Smooth muscle cell (in vitro differentiated cells): ENCODE data around the gene NAA38. TPM values are rescaled to one million over a fixed set of nuclear protein-coding genes. Genes with fewer than 3 reads are reported as not detected.

ENCODE experiments used
- DNase-seq: peaks from one replicate; lab custom pipeline; 2025; ENCODE audit not compliant: unreplicated experiment; lab: John Stamatoyannopoulos, UW
- H2AFZ ChIP-seq: fragments of 200-600 bp; sonication (generic); 2 replicates; pipeline ENCODE4 v1.6.0; 2016; ENCODE audit warnings: antibody characterized with exemption, low read depth, mild to moderate bottlenecking
- H3F3A ChIP-seq: fragments of 200-600 bp; sonication (generic); 2 replicates; pipeline ENCODE4 v1.6.0; 2017; ENCODE audit warnings: antibody characterized with exemption, low read depth
- H3K27ac ChIP-seq: fragments of 200-600 bp; sonication (generic); 2 replicates; pipeline ENCODE4 v1.5.1; 2016; ENCODE audit warnings: low read depth, mild to moderate bottlenecking
- H3K27me3 ChIP-seq: fragments of 200-600 bp; sonication (generic); 2 replicates; pipeline ENCODE4 v1.6.1; 2016; ENCODE audit warnings: low read depth, mild to moderate bottlenecking
- H3K36me3 ChIP-seq: fragments of 200-600 bp; sonication (generic); 2 replicates; pipeline ENCODE4 v1.5.1; 2016; ENCODE audit warnings: low read depth
- H3K4me1 ChIP-seq: fragments of 200-600 bp; sonication (generic); 2 replicates; pipeline ENCODE4 v1.5.1; 2016; ENCODE audit warnings: low read depth
- H3K4me2 ChIP-seq: fragments of 200-600 bp; sonication (generic); 2 replicates; pipeline ENCODE4 v1.6.0; 2016; ENCODE audit warnings: mild to moderate bottlenecking
- H3K4me3 ChIP-seq: fragments of 200-600 bp; sonication (generic); 2 replicates; pipeline ENCODE4 v1.5.1; 2016; ENCODE audit warnings: mild to moderate bottlenecking
- H3K79me2 ChIP-seq: fragments of 200-600 bp; sonication (generic); 2 replicates; pipeline ENCODE4 v1.6.0; 2016; ENCODE audit warnings: low read depth, mild to moderate bottlenecking
- H3K9ac ChIP-seq: fragments of 200-600 bp; sonication (generic); 2 replicates; pipeline ENCODE4 v1.6.0; 2016; ENCODE audit warnings: low read depth
- H3K9me3 ChIP-seq: fragments of 200-600 bp; sonication (generic); replicated peaks from 2 replicates; pipeline ENCODE4 v1.5.1; 2016; ENCODE audit warnings: low read depth
- H4K20me1 ChIP-seq: fragments of 200-600 bp; sonication (generic); 2 replicates; pipeline ENCODE4 v1.6.0; 2016; ENCODE audit warnings: low read depth
- WGBS: methylation state at CpG from one replicate; pipeline ENCODE4 v1.1.7; 2016; ENCODE audit warnings: low lambda C conversion rate; 5-methylcytosine and 5-hydroxymethylcytosine counted together
- polyA plus RNA-seq: library from polyadenylated mRNA; unstranded; fragments of >200 nt; fragmentation: Nextera tagmentation; extraction: Ambion mirVana; gene quantifications from 2 replicates; pipeline ENCODE4 v1.2.1, GENCODE V29; 2016
- total RNA-seq: library from RNA; depleted of rRNA; stranded (reverse); fragments of >200 nt; gene quantifications from 2 replicates; pipeline ENCODE4 v1.2.3, GENCODE V29; 2014
- TF ChIP-seq, protein P1 (sequence below): fragments of 200-600 bp; sonication (generic); IDR thresholded peaks from 2 replicates; pipeline ENCODE4 v1.5.1; 2017; ENCODE audit warnings: borderline replicate concordance, mild to moderate bottlenecking, antibody characterized with exemption; ENCODE audit not compliant: insufficient read depth, poor library complexity, severe bottlenecking

NAA38 gene
- total and polyA plus RNA-seq, 2 experiments from 2014 or later: 76.4 to 99.4 TPM

DNA sequence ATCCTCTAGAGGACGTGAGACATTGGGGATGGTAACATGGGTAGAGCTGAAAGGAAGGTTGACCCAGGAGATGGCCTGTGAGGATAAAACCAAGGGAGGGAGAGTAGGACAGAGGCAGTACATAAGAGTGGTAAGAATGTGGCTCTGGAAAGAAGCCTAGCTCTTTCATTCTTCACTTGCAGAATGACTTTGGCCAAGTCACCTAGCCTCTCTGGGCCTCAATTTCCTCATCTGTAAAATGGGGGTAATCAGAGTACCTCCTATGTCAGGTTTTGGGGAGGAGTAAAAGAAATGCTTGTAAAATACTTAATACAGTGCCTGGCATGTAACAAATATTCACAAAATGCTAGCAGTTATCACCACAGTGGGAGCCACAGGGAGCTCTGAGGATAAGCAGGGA lies 16.5 kb downstream of the NAA38 start:
- H3K4me1 ChIP-seq: peaks cover 32% of the 10 kb centered on the region
- H3K27ac ChIP-seq: peak overlapping the region; percentile 100
- TF ChIP-seq, protein P1, sequence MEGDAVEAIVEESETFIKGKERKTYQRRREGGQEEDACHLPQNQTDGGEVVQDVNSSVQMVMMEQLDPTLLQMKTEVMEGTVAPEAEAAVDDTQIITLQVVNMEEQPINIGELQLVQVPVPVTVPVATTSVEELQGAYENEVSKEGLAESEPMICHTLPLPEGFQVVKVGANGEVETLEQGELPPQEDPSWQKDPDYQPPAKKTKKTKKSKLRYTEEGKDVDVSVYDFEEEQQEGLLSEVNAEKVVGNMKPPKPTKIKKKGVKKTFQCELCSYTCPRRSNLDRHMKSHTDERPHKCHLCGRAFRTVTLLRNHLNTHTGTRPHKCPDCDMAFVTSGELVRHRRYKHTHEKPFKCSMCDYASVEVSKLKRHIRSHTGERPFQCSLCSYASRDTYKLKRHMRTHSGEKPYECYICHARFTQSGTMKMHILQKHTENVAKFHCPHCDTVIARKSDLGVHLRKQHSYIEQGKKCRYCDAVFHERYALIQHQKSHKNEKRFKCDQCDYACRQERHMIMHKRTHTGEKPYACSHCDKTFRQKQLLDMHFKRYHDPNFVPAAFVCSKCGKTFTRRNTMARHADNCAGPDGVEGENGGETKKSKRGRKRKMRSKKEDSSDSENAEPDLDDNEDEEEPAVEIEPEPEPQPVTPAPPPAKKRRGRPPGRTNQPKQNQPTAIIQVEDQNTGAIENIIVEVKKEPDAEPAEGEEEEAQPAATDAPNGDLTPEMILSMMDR: no peak
- no peak for DNase-seq
- no peak overlapping the region for H2AFZ ChIP-seq
- peaks cover 49% of the 10 kb centered on the region for H3F3A ChIP-seq
- peaks cover 45% of the 10 kb centered on the region for H4K20me1 ChIP-seq
- peaks cover 38% of the 10 kb centered on the region for H3K79me2 ChIP-seq
- H3K9me3 ChIP-seq: no peaks in the 10 kb centered on the region
- peak overlapping the region; percentile 66 for H3K4me3 ChIP-seq
- no peaks in the 10 kb centered on the region for H3K27me3 ChIP-seq
- H3K36me3 ChIP-seq: no peaks in the 10 kb centered on the region
- peak overlapping the region; percentile 100 for H3K9ac ChIP-seq
- 48% methylated on average over 1 of the region's 1 CpG for WGBS
- H3K4me2 ChIP-seq: peak overlapping the region; percentile 90

DNA sequence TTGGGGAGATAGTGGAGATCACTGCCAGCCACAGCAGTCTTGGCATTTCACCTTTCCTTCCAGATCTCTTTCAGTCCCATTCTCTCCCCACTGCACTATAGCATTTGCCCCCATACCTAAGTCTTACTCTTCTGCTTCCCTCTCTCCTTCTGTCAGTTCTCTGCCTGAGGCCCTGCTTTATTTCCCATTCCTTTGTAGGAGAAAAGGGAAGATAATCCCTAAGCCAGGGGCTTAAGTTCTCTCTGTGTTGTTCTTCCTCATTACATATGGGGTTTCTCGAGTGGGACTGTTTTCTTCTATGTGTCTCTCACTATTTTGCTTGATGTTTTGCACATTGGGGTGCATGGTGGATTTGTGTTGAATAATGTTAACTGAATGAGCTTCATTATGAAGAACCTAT lies 16.9 kb downstream of the NAA38 start:
- H2AFZ ChIP-seq: no peak overlapping the region
- H4K20me1 ChIP-seq: peaks cover 41% of the 10 kb centered on the region
- H3K27ac ChIP-seq: peak overlapping the region; percentile 100
- no peaks in the 10 kb centered on the region for H3K9me3 ChIP-seq
- peak overlapping the region; percentile 90 for H3K4me2 ChIP-seq
- H3F3A ChIP-seq: peaks cover 49% of the 10 kb centered on the region
- no peak overlapping the region for H3K4me3 ChIP-seq
- TF ChIP-seq, protein P1: no peak
- H3K27me3 ChIP-seq: no peaks in the 10 kb centered on the region
- no peaks in the 10 kb centered on the region for H3K36me3 ChIP-seq
- peaks cover 33% of the 10 kb centered on the region for H3K79me2 ChIP-seq
- 22% methylated on average over 1 of the region's 1 CpG for WGBS
- H3K4me1 ChIP-seq: peaks cover 31% of the 10 kb centered on the region
- H3K9ac ChIP-seq: peak overlapping the region; percentile 100
- DNase-seq: no peak

- peak overlapping the region; percentile 90 for H3K4me2 ChIP-seq
- peaks cover 26% of the 10 kb centered on the region for H3K4me1 ChIP-seq
- WGBS: 81% methylated on average over 2 of the region's 2 CpGs
- no peaks in the 10 kb centered on the region for H3K27me3 ChIP-seq
- peak overlapping the region; percentile 100 for H3K27ac ChIP-seq
- no peak for DNase-seq
- peak overlapping the region; percentile 100 for H3K9ac ChIP-seq
- H3K79me2 ChIP-seq: peaks cover 28% of the 10 kb centered on the region
- H3K9me3 ChIP-seq: no peaks in the 10 kb centered on the region
- no peak overlapping the region for H3K4me3 ChIP-seq
- peaks cover 35% of the 10 kb centered on the region for H4K20me1 ChIP-seq
- peaks cover 49% of the 10 kb centered on the region for H3F3A ChIP-seq
- H3K36me3 ChIP-seq: no peaks in the 10 kb centered on the region
- no peak overlapping the region for H2AFZ ChIP-seq
- TF ChIP-seq, protein P1: no peak
Measured at GRCh38 chr17:7839876-7840261, 17.5 kb downstream of the NAA38 start.

GRCh38 chr17:7839190-7839875 lies 18.0 kb downstream of the NAA38 start:
- Histone ChIP-seq H3F3A (peaks cover 49% of the 10 kb centered on the region), H2AFZ (no peak overlapping the region), H3K9ac (peak overlapping the region; percentile 100), H3K4me1 (peaks cover 26% of the 10 kb centered on the region), H3K27ac (peak overlapping the region; percentile 100), H3K9me3 (no peaks in the 10 kb centered on the region), H3K4me2 (peak overlapping the region; percentile 90), H3K27me3 (no peaks in the 10 kb centered on the region), H3K36me3 (no peaks in the 10 kb centered on the region), H4K20me1 (peaks cover 31% of the 10 kb centered on the region), H3K4me3 (peak overlapping the region; percentile 76), H3K79me2 (peaks cover 22% of the 10 kb centered on the region)
- WGBS: 58% methylated on average over 5 of the region's 6 CpGs
- DNase-seq: no peak
- TF ChIP-seq, protein P1: no peak
